Measurements from ENCODE around the gene BPIFB4. TPM values are rescaled to one million over a fixed set of nuclear protein-coding genes. Genes with fewer than 3 reads are reported as not detected.

The BPIFB4 gene
- total and polyA plus RNA-seq, 2 experiments from 2014 or later = not detected

DNA sequence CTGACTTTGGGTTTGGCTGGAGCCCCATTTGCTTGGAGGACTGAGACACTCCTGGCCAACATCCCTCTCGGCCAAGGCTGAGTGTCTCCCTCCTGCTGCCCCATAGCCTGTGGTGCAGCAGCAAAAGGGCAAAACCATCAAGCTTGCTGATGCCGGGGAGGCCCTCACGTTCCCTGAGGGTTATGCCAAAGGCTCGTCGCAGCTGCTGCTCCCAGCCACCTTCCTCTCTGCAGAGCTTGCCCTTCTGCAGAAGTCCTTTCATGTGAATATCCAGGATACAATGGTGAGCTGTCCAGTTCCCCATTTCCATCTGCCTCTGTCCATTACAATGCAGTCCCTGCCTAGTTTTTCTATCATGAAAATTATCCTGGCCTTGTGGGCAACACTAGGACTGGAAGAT, 42.0 kb upstream of the BPIFB4 start:
- Histone ChIP-seq H3K4me2 (ENCODE audit: unreplicated experiment) (no peak overlapping the region), H3K9ac (no peak overlapping the region), H2AFZ (no peak overlapping the region), H3K9me2 (ENCODE audit: insufficient read depth) (no peaks in the 10 kb centered on the region), H3F3A (ENCODE audit: insufficient read depth) (no peaks in the 10 kb centered on the region), H3K36me3 (ENCODE audit: low read depth) (no peaks in the 10 kb centered on the region), H3K4me1 (ENCODE audit: insufficient read depth) (no peaks in the 10 kb centered on the region), H3K9me3 (ENCODE audit: low read depth) (no peaks in the 10 kb centered on the region), H4K20me1 (ENCODE audit: insufficient read depth) (no peaks in the 10 kb centered on the region), H3K27ac (no peak overlapping the region), H3K4me3 (no peak overlapping the region), H3K79me2 (ENCODE audit: insufficient read depth) (no peaks in the 10 kb centered on the region), H3K27me3 (replicated peaks; ENCODE audit: insufficient read depth) (no peaks in the 10 kb centered on the region)
- in situ Hi-C loops (cut with MboI) = no loop called here
- WGBS, 2 experiments (ENCODE audit: low coverage in 1 of 2, low lambda C conversion rate in 2 of 2, missing lambda C conversion rate in 2 of 2) = 13 to 27% methylated on average over 5 of the region's 5 CpGs
- TF ChIP-seq EZH2phosphoT487 (IDR thresholded peaks at IDR 0.05; ENCODE audit: insufficient read depth, low read depth) = no peak
- TF ChIP-seq EZH2 (IDR thresholded peaks at IDR 0.05; ENCODE audit: insufficient read depth, poor library complexity, severe bottlenecking) = no peak
- DNase-seq = no peak

DNA sequence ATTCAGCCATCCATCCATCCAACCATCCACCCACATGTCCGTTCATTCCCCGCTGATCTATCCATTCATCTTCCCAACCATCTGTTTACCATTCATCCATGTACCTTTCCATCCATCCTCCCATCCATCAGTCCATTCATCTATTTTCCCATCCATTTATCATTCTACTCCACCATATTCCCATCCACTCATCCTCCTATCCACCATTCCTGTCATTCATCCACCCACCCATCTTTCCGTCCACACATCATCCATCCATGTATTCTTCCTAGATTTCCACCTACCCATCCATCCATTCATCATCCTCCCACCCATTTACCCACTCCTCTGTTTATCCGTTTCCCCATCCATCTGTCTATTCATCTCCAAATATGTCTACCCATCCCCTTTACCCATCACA, 41.2 kb upstream of the BPIFB4 start:
- in situ Hi-C loops (cut with MboI) = no loop called here
- no peak for DNase-seq
- no peaks in the 10 kb centered on the region for H3K9me2 ChIP-seq (ENCODE audit: insufficient read depth)
- 63% methylated on average over 4 of the region's 4 CpGs for WGBS, 2 experiments (ENCODE audit: low coverage in 1 of 2, low lambda C conversion rate in 2 of 2, missing lambda C conversion rate in 2 of 2)
- no peaks in the 10 kb centered on the region for H3K4me1 ChIP-seq (ENCODE audit: insufficient read depth)
- H3K27me3 ChIP-seq (replicated peaks; ENCODE audit: insufficient read depth) = no peaks in the 10 kb centered on the region
- no peak overlapping the region for H3K27ac ChIP-seq
- no peak for TF ChIP-seq EZH2 (IDR thresholded peaks at IDR 0.05; ENCODE audit: insufficient read depth, poor library complexity, severe bottlenecking)
- no peak for TF ChIP-seq EZH2phosphoT487 (IDR thresholded peaks at IDR 0.05; ENCODE audit: insufficient read depth, low read depth)
- H3F3A ChIP-seq (ENCODE audit: insufficient read depth) = no peaks in the 10 kb centered on the region
- no peaks in the 10 kb centered on the region for H4K20me1 ChIP-seq (ENCODE audit: insufficient read depth)
- no peak overlapping the region for H3K4me3 ChIP-seq
- H3K36me3 ChIP-seq (ENCODE audit: low read depth) = no peaks in the 10 kb centered on the region
- H3K79me2 ChIP-seq (ENCODE audit: insufficient read depth) = no peaks in the 10 kb centered on the region
- H3K9ac ChIP-seq = no peak overlapping the region
- H3K4me2 ChIP-seq (ENCODE audit: unreplicated experiment) = no peak overlapping the region
- H3K9me3 ChIP-seq (ENCODE audit: low read depth) = no peaks in the 10 kb centered on the region
- no peak overlapping the region for H2AFZ ChIP-seq

DNA sequence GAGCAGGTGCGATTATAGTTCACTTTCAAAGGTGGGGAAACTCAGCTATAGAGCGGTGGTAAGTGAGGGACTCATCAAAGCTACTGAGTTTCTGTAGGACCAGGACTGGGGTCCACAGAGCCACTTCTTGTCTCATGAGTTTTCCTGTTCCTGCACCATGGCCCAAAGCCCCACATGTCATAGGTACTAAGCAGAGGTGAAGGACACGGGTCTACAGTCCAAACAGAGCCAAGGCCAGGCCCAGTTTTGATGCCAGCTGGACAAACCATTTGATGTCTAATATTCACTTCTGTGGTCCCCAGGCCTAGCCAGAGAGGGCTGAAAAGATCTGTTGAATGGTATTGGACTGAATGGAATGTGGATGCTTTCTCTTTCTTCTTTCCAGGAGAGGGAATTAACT, 37.0 kb upstream of the BPIFB4 start:
- H3K79me2 ChIP-seq (ENCODE audit: insufficient read depth) = no peaks in the 10 kb centered on the region
- in situ Hi-C loops (cut with MboI) = no loop called here
- H3K36me3 ChIP-seq (ENCODE audit: low read depth) = no peaks in the 10 kb centered on the region
- no peaks in the 10 kb centered on the region for H3F3A ChIP-seq (ENCODE audit: insufficient read depth)
- H4K20me1 ChIP-seq (ENCODE audit: insufficient read depth) = no peaks in the 10 kb centered on the region
- WGBS, 2 experiments (ENCODE audit: low coverage in 1 of 2, low lambda C conversion rate in 2 of 2, missing lambda C conversion rate in 2 of 2) = 22 to 26% methylated on average over 3 of the region's 3 CpGs
- no peak overlapping the region for H2AFZ ChIP-seq
- no peaks in the 10 kb centered on the region for H3K4me1 ChIP-seq (ENCODE audit: insufficient read depth)
- no peak overlapping the region for H3K4me2 ChIP-seq (ENCODE audit: unreplicated experiment)
- TF ChIP-seq EZH2 (IDR thresholded peaks at IDR 0.05; ENCODE audit: insufficient read depth, poor library complexity, severe bottlenecking) (no peak), EZH2phosphoT487 (IDR thresholded peaks at IDR 0.05; ENCODE audit: insufficient read depth, low read depth) (no peak)
- DNase-seq = no peak
- no peak overlapping the region for H3K4me3 ChIP-seq
- H3K9me3 ChIP-seq (ENCODE audit: low read depth) = no peaks in the 10 kb centered on the region
- H3K27ac ChIP-seq = no peak overlapping the region
- no peak overlapping the region for H3K9ac ChIP-seq
- H3K9me2 ChIP-seq (ENCODE audit: insufficient read depth) = no peaks in the 10 kb centered on the region
- H3K27me3 ChIP-seq (replicated peaks; ENCODE audit: insufficient read depth) = no peaks in the 10 kb centered on the region

DNA sequence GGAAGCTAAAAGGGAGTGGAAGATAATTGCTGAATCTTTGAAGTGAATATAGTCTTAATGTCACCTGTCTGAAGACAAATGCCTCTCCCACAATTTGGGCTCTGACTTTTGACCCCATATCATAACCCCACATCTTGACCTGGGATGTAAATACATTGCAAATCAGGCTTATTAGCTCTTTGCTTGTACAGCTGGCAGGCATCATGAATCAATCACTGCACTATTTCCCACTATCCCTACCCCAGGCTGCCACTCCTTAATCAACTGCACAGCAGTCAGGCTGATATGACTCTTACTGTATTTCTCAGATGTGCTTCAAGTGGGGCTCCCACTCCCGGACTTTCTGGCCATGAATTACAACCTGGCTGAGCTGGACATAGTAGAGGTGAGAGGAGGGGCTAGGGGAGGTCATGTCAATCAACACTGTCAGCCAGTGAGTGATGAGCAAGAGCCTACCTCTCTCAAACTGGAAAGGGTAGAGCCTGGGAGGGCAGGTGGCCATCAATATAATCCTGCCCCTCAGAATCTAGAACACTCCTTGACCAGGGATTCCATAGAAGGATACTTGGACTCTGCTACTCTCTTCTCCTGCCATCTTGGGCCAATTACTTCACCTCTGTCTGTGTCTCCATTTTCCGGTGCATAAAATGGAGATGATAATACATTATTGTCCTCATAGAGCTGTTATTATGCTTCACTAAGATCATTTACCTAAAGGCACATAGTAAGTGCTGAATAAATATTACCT, 36.3 kb upstream of the BPIFB4 start:
- H3K27me3 ChIP-seq (replicated peaks; ENCODE audit: insufficient read depth) = no peaks in the 10 kb centered on the region
- H2AFZ ChIP-seq = no peak overlapping the region
- H3K27ac ChIP-seq = no peak overlapping the region
- 33 to 35% methylated on average over 2 of the region's 2 CpGs for WGBS, 2 experiments (ENCODE audit: low coverage in 1 of 2, low lambda C conversion rate in 2 of 2, missing lambda C conversion rate in 2 of 2)
- H3K4me1 ChIP-seq (ENCODE audit: insufficient read depth) = no peaks in the 10 kb centered on the region
- H3K9me3 ChIP-seq (ENCODE audit: low read depth) = no peaks in the 10 kb centered on the region
- H3K36me3 ChIP-seq (ENCODE audit: low read depth) = no peaks in the 10 kb centered on the region
- no peaks in the 10 kb centered on the region for H3K9me2 ChIP-seq (ENCODE audit: insufficient read depth)
- no peak for TF ChIP-seq EZH2 (IDR thresholded peaks at IDR 0.05; ENCODE audit: insufficient read depth, poor library complexity, severe bottlenecking)
- TF ChIP-seq EZH2phosphoT487 (IDR thresholded peaks at IDR 0.05; ENCODE audit: insufficient read depth, low read depth) = no peak
- no peak for DNase-seq
- H4K20me1 ChIP-seq (ENCODE audit: insufficient read depth) = no peaks in the 10 kb centered on the region
- H3K79me2 ChIP-seq (ENCODE audit: insufficient read depth) = no peaks in the 10 kb centered on the region
- H3K4me2 ChIP-seq (ENCODE audit: unreplicated experiment) = no peak overlapping the region
- in situ Hi-C loops (cut with MboI) = no loop called here
- H3F3A ChIP-seq (ENCODE audit: insufficient read depth) = no peaks in the 10 kb centered on the region
- H3K9ac ChIP-seq = no peak overlapping the region
- H3K4me3 ChIP-seq = no peak overlapping the region

Data from GM23248 (cell line).